Liver (tissue), 3 donors: ENCODE data around the gene LRRC74A.

Source experiments
- ATF3 ChIP-seq: IDR thresholded peaks from 2 replicates; pipeline ENCODE4 v1.6.1; 2016; ENCODE audit warnings: antibody characterized with exemption
- CTCF ChIP-seq: fragments of 150-350 bp; IDR thresholded peaks from 2 replicates; pipeline ENCODE4 v1.5.1; 2017; ENCODE audit warnings: improper control_type of control experiment, low read depth, low read length; ENCODE audit not compliant: missing input control
- EGR1 ChIP-seq, 2 donors: IDR thresholded peaks; 2 replicates each; pipeline ENCODE4 v1.6.1; 2016 to 2018; ENCODE audit warnings: antibody characterized with exemption in 2 of 2, low read depth in 2 of 2
- FOXA1 ChIP-seq: IDR thresholded peaks from 2 replicates; pipeline ENCODE4 v1.6.1; 2016; ENCODE audit warnings: antibody characterized with exemption
- REST ChIP-seq: IDR thresholded peaks from 2 replicates; pipeline ENCODE4 v1.6.1; 2016; ENCODE audit warnings: antibody characterized with exemption, mild to moderate bottlenecking
- TAF1 ChIP-seq: conservative IDR thresholded peaks from 2 replicates; pipeline ENCODE4 v1.6.1; 2016; ENCODE audit warnings: antibody characterized with exemption, mild to moderate bottlenecking
- donor health status: healthy.
- donor health status: healthy.

GRCh38 chr14:76812422-76813383 lies 13.5 kb upstream of the LRRC74A start, which contains the start of gene ANGEL1:
- no peak for TF ChIP-seq CTCF
- TF ChIP-seq ATF3 = no peak
- TF ChIP-seq FOXA1 = no peak
- TF ChIP-seq TAF1 = peak; percentile 29
- TF ChIP-seq EGR1 (IDR thresholded peaks at IDR 0.05; ENCODE audit: low read depth in 2 of 2) = peak in 1 of 2 donors; percentile 71
- TF ChIP-seq REST = peak; percentile 65
